Immature natural killer cell (primary cell): Measurements from ENCODE around the gene ATP6V0B. TPM values are rescaled to one million over a fixed set of nuclear protein-coding genes. Genes with fewer than 3 reads are reported as not detected.

Experiments
- DNase-seq, 3 donors: peaks; one replicate each; pipeline ENCODE4 v3.0.0; 2022; ENCODE audit warnings: mixed read lengths in 1 of 3
- H3K27ac Mint-ChIP-seq, 6 donors: one replicate each; pipeline ENCODE4 v1.8.0; 2020; ENCODE audit warnings: mixed read lengths in 6 of 6, mild to moderate bottlenecking in 5 of 6, inconsistent platforms in 4 of 6, moderate library complexity in 3 of 6
- H3K27me3 Mint-ChIP-seq, 3 donors: one replicate each; pipeline ENCODE4 v1.8.0; 2020 to 2021; ENCODE audit warnings: low read depth in 3 of 3, mild to moderate bottlenecking in 3 of 3, mixed read lengths in 3 of 3, moderate library complexity in 3 of 3, inconsistent platforms in 1 of 3
- H3K36me3 Mint-ChIP-seq, 3 donors: one replicate each; pipeline ENCODE4 v1.8.0; 2020; ENCODE audit warnings: mixed read lengths in 3 of 3, inconsistent platforms in 2 of 3, mild to moderate bottlenecking in 2 of 3
- H3K4me1 Mint-ChIP-seq, 2 donors: one replicate each; pipeline ENCODE4 v1.8.0; 2020; ENCODE audit warnings: inconsistent platforms in 2 of 2, mild to moderate bottlenecking in 2 of 2, mixed read lengths in 2 of 2, moderate library complexity in 1 of 2
- H3K4me3 Mint-ChIP-seq, 5 donors: one replicate each; pipeline ENCODE4 v1.8.0; 2020; ENCODE audit warnings: mild to moderate bottlenecking in 5 of 5, mixed read lengths in 5 of 5, inconsistent platforms in 3 of 5, moderate library complexity in 3 of 5
- H3K9me3 Mint-ChIP-seq, 6 donors: one replicate each; pipeline ENCODE4 v1.8.0; 2020; ENCODE audit warnings: mild to moderate bottlenecking in 6 of 6, mixed read lengths in 6 of 6, inconsistent platforms in 4 of 6, moderate library complexity in 3 of 6
- polyA plus RNA-seq, 3 donors: library from polyadenylated mRNA; unstranded; fragments of 300-500 nt; fragmentation: Illumina TruSeq; gene quantifications; one replicate each; pipeline ENCODE4 v1.2.3, GENCODE V29; 2021

The ATP6V0B gene
- polyA plus RNA-seq, 3 donors from 2014 or later = 227 to 425 (median 395) TPM

DNA sequence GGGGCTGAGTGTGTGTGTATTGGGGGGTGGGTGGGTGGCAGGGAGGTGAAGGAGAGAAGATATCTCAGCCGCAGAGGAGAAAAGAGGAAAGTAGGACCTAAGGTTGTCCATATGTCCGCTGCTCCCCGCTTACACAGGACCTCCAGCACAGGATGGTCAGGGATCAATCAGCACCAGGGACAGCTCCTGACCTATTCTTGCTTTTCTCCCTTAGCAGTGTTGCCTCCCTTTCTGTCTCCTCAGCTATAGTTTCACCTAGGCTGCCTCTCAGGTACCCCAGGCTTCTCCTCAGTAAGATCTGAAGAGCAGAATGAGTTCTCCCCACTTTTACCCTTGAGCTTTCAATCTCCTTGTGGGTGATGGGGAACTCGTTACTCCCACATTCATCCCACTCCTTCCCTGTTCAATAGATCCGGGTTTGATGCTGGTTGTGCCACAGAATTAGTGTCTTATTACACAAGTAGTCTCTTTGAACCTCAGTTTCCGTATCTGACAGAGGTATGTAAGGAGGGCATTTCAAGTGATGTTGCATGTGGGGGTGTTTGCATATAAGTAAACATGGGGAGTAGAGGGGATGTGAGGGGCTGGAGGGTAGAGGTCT is 6.3 kb upstream of the ATP6V0B start:
- peaks cover 0 to 3% (median 0%) of the 10 kb centered on the region in 3 donors for H3K27me3 Mint-ChIP-seq
- H3K4me1 Mint-ChIP-seq = peaks cover 24% of the 10 kb centered on the region in 2 donors
- no peak overlapping the region for H3K27ac Mint-ChIP-seq
- peaks cover 0 to 3% (median 0%) of the 10 kb centered on the region in 3 donors for H3K36me3 Mint-ChIP-seq
- H3K9me3 Mint-ChIP-seq = no peaks in the 10 kb centered on the region
- DNase-seq = peak in 1 of 3 donors; percentile 17
- no peak overlapping the region for H3K4me3 Mint-ChIP-seq

DNA sequence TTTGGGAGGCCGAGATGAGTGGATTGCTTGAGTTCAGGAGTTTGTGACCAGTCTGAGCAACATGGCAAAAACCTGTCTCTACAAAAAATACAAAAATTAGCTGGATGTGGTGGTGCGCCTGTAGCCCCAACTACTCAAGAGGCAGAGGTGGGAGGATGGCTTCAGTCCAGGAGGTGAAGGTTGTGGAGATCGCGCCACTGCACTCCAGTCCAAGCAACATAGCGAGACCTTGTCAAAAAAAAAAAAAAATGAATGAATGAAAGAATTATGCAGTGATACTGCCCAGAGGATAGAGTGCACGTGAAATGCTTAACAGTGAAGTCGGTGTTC is 5.4 kb upstream of the ATP6V0B start:
- Mint-ChIP-seq H3K4me3 (peak overlapping the region; percentile 91 to 94 (median 93)), H3K36me3 (peaks cover 0 to 3% (median 0%) of the 10 kb centered on the region in 3 donors), H3K27me3 (peaks cover 0 to 3% (median 0%) of the 10 kb centered on the region in 3 donors), H3K9me3 (peaks cover 0 to under 1% (median 0%) of the 10 kb centered on the region in 6 donors), H3K27ac (peak overlapping the region in 4 of 6 donors; percentile 49 to 91 (median 80)), H3K4me1 (peaks cover 33 to 34% of the 10 kb centered on the region in 2 donors)
- DNase-seq = no peak

DNA sequence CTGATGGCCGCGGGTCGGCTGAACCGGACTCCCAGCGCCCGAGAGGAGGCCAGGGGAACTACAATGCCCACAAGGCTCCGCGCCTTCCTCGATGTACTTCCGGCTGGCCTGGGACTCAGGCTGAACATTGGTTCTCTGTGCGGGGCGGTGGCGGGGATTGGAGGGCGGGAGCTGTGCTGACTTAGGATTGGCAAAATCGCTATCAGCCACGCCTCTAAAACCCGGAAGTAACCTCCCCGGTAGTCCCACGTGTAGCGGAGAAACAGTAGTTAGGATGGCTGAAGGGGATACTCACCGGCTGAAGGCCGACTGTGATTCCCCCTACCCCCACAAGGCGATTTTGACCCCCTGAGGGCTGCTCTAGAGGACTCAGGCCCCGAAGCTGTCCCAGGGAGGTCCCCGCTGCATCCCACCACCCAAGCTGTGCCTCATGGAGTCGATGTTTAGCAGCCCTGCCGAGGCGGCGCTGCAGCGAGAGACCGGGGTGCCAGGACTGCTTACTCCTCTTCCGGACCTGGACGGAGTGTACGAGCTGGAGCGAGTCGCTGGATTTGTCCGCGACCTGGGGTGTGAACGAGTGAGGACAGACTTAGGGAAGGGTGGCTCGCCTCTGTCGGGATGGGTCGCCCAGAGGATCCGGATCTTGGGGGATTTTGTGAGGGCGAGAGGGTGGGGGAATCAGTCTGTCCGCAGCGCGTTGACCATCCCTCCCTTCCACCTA is 4.9 kb upstream of the ATP6V0B start, which contains the start of gene DPH2:
Gene DPH2, plus strand, starts transcription at position 265 of the 721 bp plus-strand sequence. Its CDS starts 166 bp downstream, at position 431.
- H3K4me3 Mint-ChIP-seq = peak within 1 kb of the TSS; percentile 91 to 94 (median 93)
- DNase-seq = peak; percentile 87 to 90 (median 89)
- H3K4me1 Mint-ChIP-seq = peaks cover 35 to 37% of the 10 kb centered on the region in 2 donors
- peaks cover 0 to 3% (median 0%) of the 10 kb centered on the region in 3 donors for H3K27me3 Mint-ChIP-seq
- peaks cover 0 to 1% (median 0%) of the 10 kb centered on the region in 6 donors for H3K9me3 Mint-ChIP-seq
- H3K27ac Mint-ChIP-seq = peak within 1 kb of the TSS; percentile 34 to 91 (median 84)
- H3K36me3 Mint-ChIP-seq = peaks cover 0 to 3% (median 0%) of the 10 kb centered on the region in 3 donors

DNA sequence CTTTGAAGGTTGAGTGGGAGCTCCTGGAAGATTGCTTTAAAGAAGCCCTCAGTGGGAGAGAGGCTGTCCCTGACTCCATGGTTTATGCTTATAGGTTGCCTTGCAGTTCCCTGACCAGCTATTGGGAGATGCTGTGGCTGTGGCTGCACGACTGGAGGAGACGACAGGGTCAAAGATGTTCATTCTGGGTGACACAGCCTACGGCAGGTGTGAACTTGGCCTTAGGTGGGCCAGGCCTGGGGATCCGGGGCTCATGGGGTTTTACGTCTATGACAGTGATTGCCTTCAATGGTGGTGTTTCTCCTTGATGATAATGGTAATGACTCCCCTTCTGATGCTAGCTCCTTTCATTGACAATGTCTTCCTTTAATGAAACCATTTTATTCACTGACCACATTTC is 4.3 kb upstream of the ATP6V0B start:
- Mint-ChIP-seq H3K4me1 (peaks cover 35 to 39% of the 10 kb centered on the region in 2 donors), H3K27ac (peak overlapping the region in 4 of 6 donors; percentile 49 to 84 (median 78)), H3K4me3 (peak overlapping the region; percentile 91 to 94 (median 93)), H3K36me3 (peaks cover 0 to 3% (median 0%) of the 10 kb centered on the region in 3 donors), H3K27me3 (peaks cover 0 to 5% (median 3%) of the 10 kb centered on the region in 3 donors), H3K9me3 (peaks cover 0 to 1% (median 0%) of the 10 kb centered on the region in 6 donors)
- no peak for DNase-seq

DNA sequence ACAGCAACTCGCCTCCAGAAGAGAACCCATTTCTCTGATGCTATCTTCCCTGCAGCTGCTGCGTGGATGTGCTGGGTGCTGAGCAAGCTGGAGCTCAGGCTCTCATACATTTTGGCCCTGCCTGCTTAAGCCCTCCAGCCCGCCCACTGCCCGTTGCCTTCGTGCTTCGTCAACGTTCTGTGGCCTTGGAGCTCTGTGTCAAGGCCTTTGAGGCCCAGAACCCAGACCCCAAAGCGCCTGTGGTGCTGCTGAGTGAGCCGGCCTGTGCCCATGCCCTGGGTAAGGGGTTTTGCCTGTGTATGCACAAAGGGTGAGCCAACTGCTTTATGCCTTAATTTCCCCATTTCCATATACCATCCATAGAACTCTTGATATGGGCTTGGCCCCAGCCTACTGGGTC is 3.8 kb upstream of the ATP6V0B start:
- Mint-ChIP-seq H3K27me3 (peaks cover 0 to 5% (median 3%) of the 10 kb centered on the region in 3 donors), H3K4me1 (peaks cover 39 to 43% of the 10 kb centered on the region in 2 donors), H3K27ac (peak overlapping the region in 2 of 6 donors; percentile 22 to 49), H3K4me3 (peak overlapping the region; percentile 91 to 94 (median 93)), H3K36me3 (peaks cover 0 to 3% (median 0%) of the 10 kb centered on the region in 3 donors), H3K9me3 (peaks cover 0 to 1% (median 0%) of the 10 kb centered on the region in 6 donors)
- DNase-seq = no peak

DNA sequence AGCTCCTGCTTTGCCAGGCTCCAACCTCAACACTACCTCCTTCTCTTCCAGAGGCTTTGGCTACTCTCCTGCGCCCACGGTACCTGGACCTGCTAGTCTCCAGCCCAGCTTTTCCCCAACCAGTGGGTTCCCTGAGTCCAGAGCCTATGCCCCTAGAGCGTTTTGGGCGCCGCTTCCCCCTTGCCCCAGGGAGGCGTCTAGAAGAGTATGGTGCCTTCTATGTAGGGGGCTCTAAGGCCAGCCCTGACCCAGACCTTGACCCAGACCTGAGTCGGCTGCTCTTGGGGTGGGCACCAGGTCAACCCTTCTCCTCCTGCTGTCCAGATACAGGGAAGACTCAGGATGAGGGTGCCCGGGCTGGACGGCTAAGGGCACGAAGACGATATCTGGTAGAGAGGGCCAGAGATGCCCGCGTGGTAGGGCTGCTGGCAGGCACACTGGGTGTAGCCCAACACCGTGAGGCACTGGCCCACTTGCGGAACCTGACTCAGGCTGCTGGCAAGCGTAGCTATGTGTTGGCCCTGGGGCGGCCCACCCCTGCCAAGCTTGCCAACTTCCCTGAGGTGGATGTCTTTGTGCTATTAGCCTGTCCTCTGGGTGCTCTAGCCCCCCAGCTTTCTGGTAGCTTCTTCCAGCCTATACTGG is 3.3 kb upstream of the ATP6V0B start:
- H3K9me3 Mint-ChIP-seq = peaks cover 0 to 1% (median 0%) of the 10 kb centered on the region in 6 donors
- peaks cover 0 to 3% (median 2%) of the 10 kb centered on the region in 3 donors for H3K36me3 Mint-ChIP-seq
- peak overlapping the region; percentile 91 to 94 (median 93) for H3K4me3 Mint-ChIP-seq
- H3K4me1 Mint-ChIP-seq = peaks cover 45 to 49% of the 10 kb centered on the region in 2 donors
- DNase-seq = no peak
- H3K27ac Mint-ChIP-seq = no peak overlapping the region
- H3K27me3 Mint-ChIP-seq = peaks cover 0 to 5% (median 3%) of the 10 kb centered on the region in 3 donors

DNA sequence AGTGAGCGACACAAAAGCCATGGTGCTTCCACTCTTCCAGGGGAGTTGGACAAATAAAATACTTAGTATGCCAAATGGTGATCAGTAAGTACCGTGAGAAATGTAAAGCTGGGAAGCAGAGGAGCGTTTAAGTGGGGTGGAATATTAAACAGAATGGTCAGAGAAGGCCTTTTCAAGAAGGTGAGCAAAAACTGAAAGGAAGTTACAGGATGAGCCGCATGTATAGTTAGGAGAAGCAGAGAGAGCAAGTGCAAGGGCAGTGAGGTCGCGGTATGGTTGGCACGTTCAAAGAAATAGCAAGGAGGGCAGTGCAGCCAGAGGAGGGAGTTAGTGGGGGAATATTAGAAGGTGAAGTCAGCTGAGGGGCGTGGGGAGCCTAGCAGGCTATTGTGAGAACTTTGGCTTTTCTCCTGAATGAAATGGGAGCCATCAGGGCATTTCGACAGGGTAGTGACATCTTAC is 748 bp upstream of the ATP6V0B start:
- Mint-ChIP-seq H3K9me3 (peaks cover 0 to 1% (median 0%) of the 10 kb centered on the region in 6 donors), H3K36me3 (peaks cover 6 to 24% (median 8%) of the 10 kb centered on the region in 3 donors), H3K27ac (peak overlapping the region; percentile 81 to 97 (median 91)), H3K4me3 (peak overlapping the region; percentile 87 to 98 (median 93)), H3K27me3 (peaks cover 3 to 5% (median 5%) of the 10 kb centered on the region in 3 donors), H3K4me1 (peaks cover 69 to 70% of the 10 kb centered on the region in 2 donors)
- no peak for DNase-seq

DNA sequence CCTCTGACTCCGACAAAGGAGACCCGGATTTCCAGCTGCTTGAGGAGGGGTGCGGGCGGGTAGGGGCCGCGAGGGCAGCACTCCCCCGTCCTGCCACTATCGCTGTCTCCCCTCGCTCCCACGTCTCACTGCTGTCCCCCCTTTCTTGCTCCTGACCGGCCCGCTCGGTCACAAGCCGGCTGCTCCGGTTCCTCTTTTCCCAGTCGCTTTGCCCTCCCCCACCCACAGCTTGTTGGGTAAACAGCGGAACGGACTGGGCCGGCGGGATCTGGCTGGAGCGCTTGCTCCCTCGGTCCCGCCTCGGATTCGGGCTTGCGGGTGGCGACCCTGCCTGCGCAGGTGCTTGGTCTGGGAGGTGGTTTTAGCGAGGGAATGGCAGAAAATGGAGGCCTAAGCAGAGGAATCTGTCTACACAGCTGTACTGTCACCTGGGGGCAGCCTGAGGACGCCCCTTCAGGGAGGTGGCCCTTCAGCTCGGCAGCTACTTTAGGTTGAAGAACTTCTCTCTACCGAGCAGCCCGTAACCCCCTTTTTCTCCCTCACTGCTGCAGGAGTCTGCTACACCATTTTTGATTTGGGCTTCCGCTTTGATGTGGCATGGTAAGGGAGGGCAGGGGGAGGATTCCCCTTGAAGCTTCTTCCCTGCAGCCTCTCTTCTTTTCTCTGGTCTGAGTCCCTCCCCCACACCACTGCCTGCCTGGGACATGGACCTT is 645 bp downstream of the ATP6V0B start:
- peak overlapping the region; percentile 13 to 92 (median 80) for H3K27ac Mint-ChIP-seq
- H3K9me3 Mint-ChIP-seq = peaks cover 0 to 1% (median 0%) of the 10 kb centered on the region in 6 donors
- H3K27me3 Mint-ChIP-seq = peaks cover 5% of the 10 kb centered on the region in 3 donors
- H3K4me1 Mint-ChIP-seq = peaks cover 56 to 64% of the 10 kb centered on the region in 2 donors
- H3K4me3 Mint-ChIP-seq = peak overlapping the region; percentile 87 to 98 (median 93)
- DNase-seq = peak in 1 of 3 donors; percentile 11
- peaks cover 6 to 24% (median 8%) of the 10 kb centered on the region in 3 donors for H3K36me3 Mint-ChIP-seq

DNA sequence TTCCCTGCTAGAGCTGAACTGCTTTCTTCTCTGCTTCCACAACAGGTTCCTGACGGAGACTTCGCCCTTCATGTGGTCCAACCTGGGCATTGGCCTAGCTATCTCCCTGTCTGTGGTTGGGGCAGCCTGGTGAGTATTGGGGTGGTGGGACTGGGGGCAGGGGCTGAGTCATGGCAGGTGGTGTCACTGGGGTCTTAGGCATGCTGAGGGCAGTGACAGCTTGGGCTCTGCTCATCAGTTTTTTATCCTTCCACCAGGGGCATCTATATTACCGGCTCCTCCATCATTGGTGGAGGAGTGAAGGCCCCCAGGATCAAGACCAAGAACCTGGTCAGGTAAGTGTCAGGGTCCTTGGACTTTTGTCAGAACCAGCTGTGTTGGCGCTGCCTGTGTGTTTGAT is 1.3 kb downstream of the ATP6V0B start:
- H3K27ac Mint-ChIP-seq = peak overlapping the region in 5 of 6 donors; percentile 76 to 92 (median 81)
- H3K4me3 Mint-ChIP-seq = peak overlapping the region; percentile 87 to 98 (median 93)
- H3K4me1 Mint-ChIP-seq = peaks cover 50 to 62% of the 10 kb centered on the region in 2 donors
- peaks cover 0 to 1% (median 0%) of the 10 kb centered on the region in 6 donors for H3K9me3 Mint-ChIP-seq
- DNase-seq = no peak
- H3K36me3 Mint-ChIP-seq = peaks cover 8 to 24% (median 10%) of the 10 kb centered on the region in 3 donors
- H3K27me3 Mint-ChIP-seq = peaks cover 5% of the 10 kb centered on the region in 3 donors

DNA sequence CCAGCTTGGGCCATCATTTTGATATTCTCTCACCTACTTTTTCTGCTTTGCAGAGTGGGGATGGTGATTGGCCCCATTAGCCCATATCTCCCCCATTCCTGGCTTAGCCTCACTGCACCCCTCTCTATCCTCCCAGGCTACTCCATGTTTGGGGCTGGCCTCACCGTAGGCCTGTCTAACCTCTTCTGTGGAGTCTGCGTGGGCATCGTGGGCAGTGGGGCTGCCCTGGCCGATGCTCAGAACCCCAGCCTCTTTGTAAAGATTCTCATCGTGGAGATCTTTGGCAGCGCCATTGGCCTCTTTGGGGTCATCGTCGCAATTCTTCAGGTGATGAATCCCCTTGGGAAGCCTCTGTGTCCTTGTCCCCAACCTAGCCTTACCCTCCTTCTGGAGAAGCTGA is 2.1 kb downstream of the ATP6V0B start:
- Mint-ChIP-seq H3K36me3 (peaks cover 8 to 24% (median 10%) of the 10 kb centered on the region in 3 donors), H3K4me1 (peaks cover 47 to 59% of the 10 kb centered on the region in 2 donors)

DNA sequence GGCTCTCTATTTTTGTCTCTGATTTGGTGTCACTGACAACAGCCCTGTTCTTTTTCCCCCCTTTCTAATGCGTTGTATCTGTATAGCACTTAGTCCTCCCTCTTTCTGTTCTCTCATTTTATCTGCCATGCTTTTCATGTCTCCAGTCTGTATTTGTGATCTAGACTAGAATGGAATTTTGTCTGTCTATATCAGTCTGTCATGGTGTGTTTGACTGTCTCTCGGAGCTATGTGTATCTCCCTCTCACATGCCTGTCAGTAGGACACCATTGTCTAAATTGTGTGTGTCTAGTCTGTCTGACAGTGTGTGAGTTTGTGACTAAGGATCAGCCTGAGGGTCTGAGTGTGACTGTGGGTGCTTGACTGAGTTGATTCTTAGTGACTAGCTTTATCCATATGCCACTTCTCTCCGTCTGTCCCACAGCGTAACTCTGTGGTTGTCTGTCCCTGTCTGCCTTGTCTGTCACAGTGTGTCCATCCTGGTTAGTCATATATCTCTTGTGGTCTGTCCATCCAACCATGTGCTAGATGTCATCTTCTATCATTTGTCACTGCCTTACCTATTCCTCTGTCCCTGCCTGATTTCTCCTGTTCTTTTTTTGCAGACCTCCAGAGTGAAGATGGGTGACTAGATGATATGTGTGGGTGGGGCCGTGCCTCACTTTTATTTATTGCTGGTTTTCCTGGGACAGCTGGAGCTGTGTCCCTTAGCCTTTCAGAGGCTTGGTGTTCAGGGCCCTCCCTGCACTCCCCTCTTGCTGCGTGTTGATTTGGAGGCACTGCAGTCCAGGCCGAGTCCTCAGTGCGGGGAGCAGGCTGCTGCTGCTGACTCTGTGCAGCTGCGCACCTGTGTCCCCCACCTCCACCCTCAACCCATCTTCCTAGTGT is 2.9 kb downstream of the ATP6V0B start:
- peaks cover 0 to 1% (median 0%) of the 10 kb centered on the region in 6 donors for H3K9me3 Mint-ChIP-seq
- peaks cover 3 to 5% (median 5%) of the 10 kb centered on the region in 3 donors for H3K27me3 Mint-ChIP-seq
- peaks cover 47 to 59% of the 10 kb centered on the region in 2 donors for H3K4me1 Mint-ChIP-seq
- H3K27ac Mint-ChIP-seq = peak overlapping the region in 2 of 6 donors; percentile 1 to 32
- peak overlapping the region; percentile 75 to 97 (median 87) for H3K4me3 Mint-ChIP-seq
- no peak for DNase-seq
- H3K36me3 Mint-ChIP-seq = peaks cover 8 to 24% (median 10%) of the 10 kb centered on the region in 3 donors

More for the DNA sequence above, 2.1 kb downstream of the ATP6V0B start:
- Mint-ChIP-seq H3K9me3 (peaks cover 0 to 1% (median 0%) of the 10 kb centered on the region in 6 donors), H3K4me3 (peak overlapping the region; percentile 28 to 97 (median 87)), H3K27ac (peak overlapping the region in 2 of 6 donors; percentile 26 to 37), H3K27me3 (peaks cover 5% of the 10 kb centered on the region in 3 donors)
- DNase-seq = no peak

DNA sequence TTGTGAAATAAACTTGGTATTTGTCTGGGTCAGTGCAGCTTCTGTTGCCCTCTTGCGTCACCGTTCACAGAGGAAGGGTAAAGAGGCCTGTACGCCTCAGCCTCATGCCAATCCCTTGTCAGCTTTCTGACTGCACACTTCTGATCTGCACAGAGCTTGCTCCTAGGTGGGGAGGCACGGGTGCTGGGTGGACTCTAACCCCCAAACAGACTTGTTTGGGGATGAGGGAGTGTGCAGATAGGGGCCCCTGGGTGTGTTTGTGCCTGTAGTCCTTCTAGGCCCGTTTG is 3.4 kb downstream of the ATP6V0B start:
- Mint-ChIP-seq H3K4me3 (peak overlapping the region; percentile 75 to 97 (median 79)), H3K27me3 (peaks cover 3 to 5% (median 5%) of the 10 kb centered on the region in 3 donors), H3K36me3 (peaks cover 8 to 24% (median 10%) of the 10 kb centered on the region in 3 donors), H3K27ac (peak overlapping the region in 1 of 6 donors; percentile 67), H3K4me1 (peaks cover 47 to 59% of the 10 kb centered on the region in 2 donors), H3K9me3 (peaks cover 0 to 1% (median 0%) of the 10 kb centered on the region in 6 donors)
- DNase-seq = no peak
